Osteocyte (in vitro differentiated cells): ENCODE results near the gene FAM221B. TPM values are rescaled to one million over a fixed set of nuclear protein-coding genes. Genes with fewer than 3 reads are reported as not detected.

Experiments
- DNase-seq: peaks from one replicate; pipeline ENCODE4 v3.0.0; 2021; ENCODE audit warnings: mixed read lengths; ENCODE audit not compliant: unreplicated experiment; ENCODE audit errors: extremely low spot score
- H3K27ac Mint-ChIP-seq: one replicate; pipeline ENCODE4 v1.8.0; 2021; ENCODE audit warnings: mild to moderate bottlenecking, mixed read lengths; ENCODE audit not compliant: unreplicated experiment
- H3K27me3 Mint-ChIP-seq: one replicate; pipeline ENCODE4 v1.8.0; 2021; ENCODE audit warnings: mixed read lengths; ENCODE audit not compliant: unreplicated experiment
- H3K36me3 Mint-ChIP-seq: one replicate; pipeline ENCODE4 v1.8.0; 2021; ENCODE audit warnings: mixed read lengths; ENCODE audit not compliant: unreplicated experiment
- H3K4me1 Mint-ChIP-seq: one replicate; pipeline ENCODE4 v1.8.0; 2021; ENCODE audit warnings: mixed read lengths; ENCODE audit not compliant: unreplicated experiment
- H3K4me3 Mint-ChIP-seq: one replicate; pipeline ENCODE4 v1.8.0; 2021; ENCODE audit warnings: mild to moderate bottlenecking, moderate library complexity, mixed read lengths; ENCODE audit not compliant: unreplicated experiment
- H3K9me3 Mint-ChIP-seq: one replicate; pipeline ENCODE4 v1.8.0; 2021; ENCODE audit warnings: mixed read lengths; ENCODE audit not compliant: unreplicated experiment
- total RNA-seq: library from RNA; stranded (reverse); gene quantifications from 2 replicates; pipeline ENCODE4 v1.2.1, GENCODE V29; 2021
- TF ChIP-seq, protein P1 (sequence below): fragments of 200-600 bp; sonication (generic); IDR thresholded peaks from 2 replicates; pipeline ENCODE4 v1.5.0; 2021; ENCODE audit warnings: antibody characterized with exemption, mild to moderate bottlenecking, moderate library complexity

FAM221B gene
- total RNA-seq, 1 donor from 2014 or later: not detected

DNA sequence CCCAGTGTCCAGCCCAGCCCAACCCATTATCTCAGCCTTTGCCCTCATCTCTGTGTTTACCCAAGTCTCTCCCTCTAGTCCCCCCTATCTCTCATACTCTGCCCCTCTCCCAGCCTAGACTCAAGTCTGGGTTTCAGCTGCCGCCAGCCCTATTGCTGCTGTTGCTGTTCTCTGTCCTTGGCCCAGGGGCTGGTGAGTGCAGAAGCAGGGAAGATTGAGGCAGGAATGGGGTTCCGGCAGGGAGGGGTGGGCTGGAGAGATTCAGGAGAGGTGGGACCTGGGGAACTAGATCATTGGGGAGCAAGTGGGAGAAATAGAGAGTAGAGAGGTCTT is 1.2 kb upstream of the FAM221B start:
- Mint-ChIP-seq H3K36me3 (no peaks in the 10 kb centered on the region), H3K27ac (peak overlapping the region; percentile 87), H3K9me3 (no peaks in the 10 kb centered on the region), H3K27me3 (no peaks in the 10 kb centered on the region), H3K4me1 (peaks cover 35% of the 10 kb centered on the region), H3K4me3 (peak overlapping the region; percentile 83)
- DNase-seq: no peak
- TF ChIP-seq, protein P1, sequence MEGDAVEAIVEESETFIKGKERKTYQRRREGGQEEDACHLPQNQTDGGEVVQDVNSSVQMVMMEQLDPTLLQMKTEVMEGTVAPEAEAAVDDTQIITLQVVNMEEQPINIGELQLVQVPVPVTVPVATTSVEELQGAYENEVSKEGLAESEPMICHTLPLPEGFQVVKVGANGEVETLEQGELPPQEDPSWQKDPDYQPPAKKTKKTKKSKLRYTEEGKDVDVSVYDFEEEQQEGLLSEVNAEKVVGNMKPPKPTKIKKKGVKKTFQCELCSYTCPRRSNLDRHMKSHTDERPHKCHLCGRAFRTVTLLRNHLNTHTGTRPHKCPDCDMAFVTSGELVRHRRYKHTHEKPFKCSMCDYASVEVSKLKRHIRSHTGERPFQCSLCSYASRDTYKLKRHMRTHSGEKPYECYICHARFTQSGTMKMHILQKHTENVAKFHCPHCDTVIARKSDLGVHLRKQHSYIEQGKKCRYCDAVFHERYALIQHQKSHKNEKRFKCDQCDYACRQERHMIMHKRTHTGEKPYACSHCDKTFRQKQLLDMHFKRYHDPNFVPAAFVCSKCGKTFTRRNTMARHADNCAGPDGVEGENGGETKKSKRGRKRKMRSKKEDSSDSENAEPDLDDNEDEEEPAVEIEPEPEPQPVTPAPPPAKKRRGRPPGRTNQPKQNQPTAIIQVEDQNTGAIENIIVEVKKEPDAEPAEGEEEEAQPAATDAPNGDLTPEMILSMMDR: no peak

DNA sequence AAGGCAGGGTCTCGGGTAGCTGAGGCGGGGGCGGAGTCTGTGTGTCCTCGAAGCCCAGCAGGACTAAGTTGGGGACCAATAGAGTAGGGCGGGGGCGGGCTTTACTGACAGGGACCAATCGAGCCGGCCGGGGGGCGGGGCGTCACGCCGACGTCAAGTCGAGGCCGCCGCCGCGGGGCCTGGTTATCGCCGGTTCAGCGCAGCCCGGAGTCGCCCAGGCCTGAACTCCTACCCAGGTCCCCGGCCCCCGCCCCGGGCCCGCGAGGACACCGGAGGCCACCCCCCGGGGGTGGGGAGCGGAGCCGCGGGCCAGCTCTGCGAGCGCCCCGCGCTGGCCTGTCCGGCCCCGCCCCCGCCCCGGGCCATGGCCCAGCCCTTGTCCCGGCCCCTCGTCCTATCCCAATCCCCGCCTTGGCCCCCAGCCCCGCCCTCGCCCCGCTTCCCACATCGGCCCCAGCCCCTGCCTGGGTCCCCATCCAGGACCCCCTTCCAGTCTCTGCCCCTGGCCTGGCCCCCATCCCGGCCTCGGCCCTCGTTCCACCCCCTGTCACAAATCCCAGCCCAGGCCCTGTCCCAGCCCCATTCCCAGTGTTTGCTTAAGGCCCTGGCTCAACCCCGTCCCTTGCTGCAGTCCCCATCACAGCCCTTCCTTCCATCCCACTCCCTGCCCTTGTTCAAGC is 692 bp upstream of the FAM221B start, which contains the start of gene TMEM8B:
TSS of gene TMEM8B (plus strand) at position 145 of the 680 bp plus-strand sequence. CDS start at position 365, 220 bp downstream.
- Mint-ChIP-seq H3K27ac (peak within 1 kb of the TSS; percentile 95), H3K36me3 (no peaks in the 10 kb centered on the region), H3K4me1 (peaks cover 34% of the 10 kb centered on the region), H3K4me3 (peak within 1 kb of the TSS; percentile 96), H3K9me3 (no peaks in the 10 kb centered on the region), H3K27me3 (no peaks in the 10 kb centered on the region)
- TF ChIP-seq, protein P1: no peak
- peak; percentile 97 for DNase-seq

DNA sequence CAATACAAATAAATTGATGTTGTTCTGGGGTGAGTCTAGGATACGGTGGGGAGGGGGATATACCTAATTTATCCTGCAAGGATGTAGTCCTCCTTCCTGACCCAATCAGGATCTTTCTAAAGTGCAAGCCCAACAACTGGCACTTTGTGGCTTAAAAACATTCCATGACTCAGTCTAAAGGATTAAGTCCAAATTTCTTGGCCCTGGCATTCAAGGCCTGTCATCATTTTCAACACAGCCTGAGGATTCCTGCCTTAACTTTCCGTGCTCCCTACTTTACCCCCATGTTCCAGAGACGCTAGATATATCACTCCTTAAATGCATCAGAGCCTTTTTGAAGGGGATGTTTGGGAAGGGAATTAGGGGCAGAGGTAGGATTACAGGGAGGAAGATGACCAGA is 1.0 kb downstream of the FAM221B start:
- no peak for DNase-seq
- TF ChIP-seq, protein P1: no peak
- Mint-ChIP-seq H3K4me1 (peaks cover 29% of the 10 kb centered on the region), H3K27ac (no peak overlapping the region), H3K4me3 (peak overlapping the region; percentile 11), H3K9me3 (no peaks in the 10 kb centered on the region), H3K36me3 (no peaks in the 10 kb centered on the region), H3K27me3 (peaks cover 2% of the 10 kb centered on the region)

DNA sequence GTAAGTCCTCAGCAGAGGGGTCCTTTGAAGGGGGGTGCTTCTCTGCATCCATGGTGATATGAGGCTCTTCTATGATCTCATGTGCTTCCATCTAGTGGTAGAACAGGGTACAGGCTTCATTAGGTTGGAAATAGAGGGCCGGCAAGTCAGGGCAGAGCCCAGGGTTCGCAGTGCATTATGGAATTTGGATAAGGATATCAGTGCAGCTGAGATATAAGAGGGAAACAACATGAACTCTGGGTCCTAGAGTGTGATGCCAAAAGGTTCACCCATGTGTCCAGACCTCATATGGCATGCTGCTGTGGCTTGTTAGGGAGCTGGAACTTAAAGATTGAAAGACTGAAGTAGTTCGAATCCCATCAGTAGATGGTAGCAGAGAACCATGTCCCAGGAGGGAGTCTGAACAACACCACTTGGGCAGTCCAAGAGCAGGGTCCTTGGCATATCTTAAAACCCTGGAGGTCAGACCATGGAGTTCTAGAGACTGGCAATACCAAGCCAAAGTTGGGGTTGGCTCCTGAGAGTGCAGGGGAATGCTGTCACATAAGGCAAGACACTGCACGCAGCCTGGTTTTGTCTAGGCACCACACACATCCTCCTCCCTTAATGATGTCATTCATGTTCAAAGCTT is 2.3 kb downstream of the FAM221B start:
- H3K4me1 Mint-ChIP-seq: peaks cover 29% of the 10 kb centered on the region
- DNase-seq: no peak
- H3K4me3 Mint-ChIP-seq: no peak overlapping the region
- TF ChIP-seq, protein P1: peak; percentile 79
- peak overlapping the region; percentile 7 for H3K27ac Mint-ChIP-seq
- peaks cover 2% of the 10 kb centered on the region for H3K27me3 Mint-ChIP-seq
- no peaks in the 10 kb centered on the region for H3K9me3 Mint-ChIP-seq
- no peaks in the 10 kb centered on the region for H3K36me3 Mint-ChIP-seq

DNA sequence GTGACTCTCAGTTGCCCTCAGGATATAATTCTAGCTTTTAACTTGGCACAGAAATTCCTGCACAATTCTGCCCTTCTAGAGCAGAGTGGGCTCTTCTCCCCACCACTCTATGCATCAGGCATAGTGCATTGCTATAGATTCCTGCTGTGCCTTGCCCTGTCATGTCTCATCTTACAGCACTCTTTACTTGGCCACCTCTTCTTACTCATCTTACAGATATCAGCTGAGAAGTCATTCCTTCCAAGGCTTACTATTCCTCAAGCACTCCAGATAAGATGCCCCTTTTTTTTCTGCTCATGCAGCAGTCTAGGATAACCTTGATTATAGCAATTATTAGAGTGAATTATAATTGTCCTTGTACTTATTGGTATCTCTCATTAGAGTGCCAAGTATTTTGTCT is 5.6 kb downstream of the FAM221B start:
- Mint-ChIP-seq H3K27me3 (peaks cover 3% of the 10 kb centered on the region), H3K36me3 (no peaks in the 10 kb centered on the region), H3K27ac (no peak overlapping the region)

More for the DNA sequence above, 5.6 kb downstream of the FAM221B start:
- no peaks in the 10 kb centered on the region for H3K9me3 Mint-ChIP-seq
- DNase-seq: no peak
- peaks cover 7% of the 10 kb centered on the region for H3K4me1 Mint-ChIP-seq
- no peak overlapping the region for H3K4me3 Mint-ChIP-seq
- TF ChIP-seq, protein P1: no peak
